K562 (cell line): ENCODE data around the gene NECTIN1.

Experiments
- CTCF ChIP-seq, 3 experiments: IDR thresholded peaks in 2 of 3; conservative IDR thresholded peaks in 1 of 3; 2 replicates each; pipeline ENCODE4 v1.5.1; 2011 to 2012; ENCODE audit warnings: low read length in 3 of 3, mild to moderate bottlenecking in 3 of 3, control low read depth in 2 of 3, improper control_type of control experiment in 1 of 3, inconsistent platforms in 1 of 3, low read depth in 1 of 3, mixed read lengths in 1 of 3, moderate library complexity in 1 of 3; ENCODE audit not compliant: insufficient read depth in 2 of 3
- NCOA1 ChIP-seq: fragments of 450-650 bp; IDR thresholded peaks from 2 replicates; pipeline ENCODE4 v1.6.1; 2016; ENCODE audit warnings: low read depth
- SIN3B ChIP-seq: fragments of 450-650 bp; IDR thresholded peaks from 2 replicates; pipeline ENCODE4 v1.6.1; 2017; ENCODE audit warnings: low read depth, mild to moderate bottlenecking, moderate library complexity
- TCF3 ChIP-seq: sonication (generic); formaldehyde crosslinking; IDR thresholded peaks from 2 replicates; pipeline ENCODE4 v1.4.0; 2020; ENCODE audit warnings: mild to moderate bottlenecking, missing genetic modification reagents

GRCh38 chr11:119744577-119744976 lies 15.6 kb upstream of the NECTIN1 start:
- TF ChIP-seq SIN3B: no peak
- TF ChIP-seq NCOA1: no peak
- no peak for TF ChIP-seq CTCF (IDR thresholded peaks at IDR 0.05 in 2 of 3, conservative IDR thresholded peaks at IDR 0.05 in 1 of 3; ENCODE audit: insufficient read depth in 2 of 3, low read depth in 1 of 3, low read length in 3 of 3)
- no peak for TF ChIP-seq TCF3 (CRISPR knock-in tag)
